Adrenal gland (tissue), 5 donors: ENCODE results near the gene EIF4G3.

ENCODE experiments used
- POLR2A ChIP-seq, 2 donors: fragments of 450-650 bp; IDR thresholded peaks; one replicate each; pipeline ENCODE4 v1.6.1; 2017; ENCODE audit warnings: antibody characterized with exemption in 2 of 2, mild to moderate bottlenecking in 2 of 2, moderate library complexity in 1 of 2
- TF ChIP-seq, protein P1 (sequence below), 6 experiments: fragments of 450-650 bp in 4 of 6; fragments of 200-600 bp in 2 of 6; sonication (generic) in 1 of 6; IDR thresholded peaks; 1 replicate in 5 of 6; 2 replicates in 1 of 6; pipeline versions ENCODE4 v1.5.1 to v1.8.0; 2016 to 2021; ENCODE audit warnings: antibody characterized with exemption in 6 of 6, mild to moderate bottlenecking in 2 of 6, moderate library complexity in 1 of 6
- donor health status: DM: no; HTN: no; CAD: no.

DNA sequence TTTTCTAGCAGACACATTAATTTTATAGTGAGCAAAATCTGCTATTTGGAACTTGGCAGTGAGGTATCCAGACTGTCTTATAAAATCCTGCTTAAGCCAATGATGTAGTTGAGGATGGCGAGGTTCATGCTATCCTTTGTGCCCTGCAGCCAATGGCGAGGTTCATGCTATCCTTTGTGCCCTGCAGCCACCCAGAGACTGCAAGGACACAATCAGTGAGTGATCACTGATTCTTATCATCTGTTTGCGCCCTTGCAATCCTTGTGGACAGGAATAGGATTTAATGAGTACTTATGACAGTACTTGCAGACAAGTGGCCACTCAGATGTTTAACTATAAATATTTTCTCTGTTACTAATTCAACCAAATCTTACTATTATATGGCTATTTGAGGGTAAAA is 112.6 kb downstream of the EIF4G3 start:
- TF ChIP-seq, protein P1, sequence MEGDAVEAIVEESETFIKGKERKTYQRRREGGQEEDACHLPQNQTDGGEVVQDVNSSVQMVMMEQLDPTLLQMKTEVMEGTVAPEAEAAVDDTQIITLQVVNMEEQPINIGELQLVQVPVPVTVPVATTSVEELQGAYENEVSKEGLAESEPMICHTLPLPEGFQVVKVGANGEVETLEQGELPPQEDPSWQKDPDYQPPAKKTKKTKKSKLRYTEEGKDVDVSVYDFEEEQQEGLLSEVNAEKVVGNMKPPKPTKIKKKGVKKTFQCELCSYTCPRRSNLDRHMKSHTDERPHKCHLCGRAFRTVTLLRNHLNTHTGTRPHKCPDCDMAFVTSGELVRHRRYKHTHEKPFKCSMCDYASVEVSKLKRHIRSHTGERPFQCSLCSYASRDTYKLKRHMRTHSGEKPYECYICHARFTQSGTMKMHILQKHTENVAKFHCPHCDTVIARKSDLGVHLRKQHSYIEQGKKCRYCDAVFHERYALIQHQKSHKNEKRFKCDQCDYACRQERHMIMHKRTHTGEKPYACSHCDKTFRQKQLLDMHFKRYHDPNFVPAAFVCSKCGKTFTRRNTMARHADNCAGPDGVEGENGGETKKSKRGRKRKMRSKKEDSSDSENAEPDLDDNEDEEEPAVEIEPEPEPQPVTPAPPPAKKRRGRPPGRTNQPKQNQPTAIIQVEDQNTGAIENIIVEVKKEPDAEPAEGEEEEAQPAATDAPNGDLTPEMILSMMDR (IDR thresholded peaks at IDR 0.05): peak in 2 of 6 experiments; percentile 8 to 21
- TF ChIP-seq POLR2A (IDR thresholded peaks at IDR 0.05): no peak
